Testis (tissue), 3 donors: ENCODE results near the gene KIF27. TPM values are rescaled to one million over a fixed set of nuclear protein-coding genes. Genes with fewer than 3 reads are reported as not detected.

Experiments used
- DNase-seq: peaks from one replicate; pipeline ENCODE4 v3.0.0-alpha.2; 2019
- H3K27ac ChIP-seq, 2 donors: fragments of 200-600 bp; sonication (generic); one replicate each; pipeline ENCODE4 v1.5.1; 2019
- H3K27me3 ChIP-seq: fragments of 200-600 bp; sonication (generic); one replicate; pipeline ENCODE4 v1.5.1; 2019
- H3K36me3 ChIP-seq: fragments of 200-600 bp; sonication (generic); one replicate; pipeline ENCODE4 v1.5.1; 2017; ENCODE audit warnings: low read depth; ENCODE audit errors: missing control alignments
- H3K4me1 ChIP-seq: fragments of 200-600 bp; sonication (generic); one replicate; pipeline ENCODE4 v1.5.1; 2019
- H3K4me3 ChIP-seq, 2 donors: fragments of 200-600 bp; sonication (generic); one replicate each; pipeline ENCODE4 v1.5.1; 2017 to 2019
- H3K9me3 ChIP-seq: fragments of 200-600 bp; sonication (generic); one replicate; pipeline ENCODE4 v1.5.1; 2017
- POLR2A ChIP-seq: fragments of 450-650 bp; IDR thresholded peaks from one replicate; pipeline ENCODE4 v1.6.1; 2017; ENCODE audit warnings: antibody characterized with exemption, mild to moderate bottlenecking, moderate library complexity
- WGBS, 2 donors: methylation state at CpG; one replicate each; pipeline ENCODE4 v1.1.5; 2018; 5-methylcytosine and 5-hydroxymethylcytosine counted together
- intact Hi-C: fragments of 100-400 bp; cut with DNase I; formaldehyde crosslinking; loops from one replicate; pipeline ENCODE4 v1.15.1; 2023; ENCODE audit warnings: low total_unique reads
- polyA plus RNA-seq: library from polyadenylated mRNA; stranded (reverse); fragments of 350-450 nt; fragmentation: Illumina TruSeq; extraction: RNeasy Lipid Tissue Mini Kit (QIAGEN cat#74804); gene quantifications from one replicate; pipeline ENCODE4 v1.2.3, GENCODE V29; 2014; ENCODE audit warnings: low read depth, low replicate concordance; ENCODE audit not compliant: insufficient read depth
- total RNA-seq, 2 donors: library from RNA; depleted of rRNA; stranded (reverse); fragments of >200 nt; gene quantifications; one replicate each; pipeline ENCODE4 v1.2.3, GENCODE V29; 2016
- TF ChIP-seq, protein P1 (sequence below), 3 experiments: fragments of 450-650 bp in 2 of 3; fragments of 200-600 bp in 1 of 3; sonication (generic) in 1 of 3; IDR thresholded peaks; one replicate each; pipeline ENCODE4 v1.5.1; 2016 to 2019; ENCODE audit warnings: antibody characterized with exemption in 3 of 3, mild to moderate bottlenecking in 2 of 3, moderate library complexity in 1 of 3

Gene KIF27
- total and polyA plus RNA-seq, 3 donors from 2014 or later = 16.1 to 29.4 (median 22.5) TPM

DNA sequence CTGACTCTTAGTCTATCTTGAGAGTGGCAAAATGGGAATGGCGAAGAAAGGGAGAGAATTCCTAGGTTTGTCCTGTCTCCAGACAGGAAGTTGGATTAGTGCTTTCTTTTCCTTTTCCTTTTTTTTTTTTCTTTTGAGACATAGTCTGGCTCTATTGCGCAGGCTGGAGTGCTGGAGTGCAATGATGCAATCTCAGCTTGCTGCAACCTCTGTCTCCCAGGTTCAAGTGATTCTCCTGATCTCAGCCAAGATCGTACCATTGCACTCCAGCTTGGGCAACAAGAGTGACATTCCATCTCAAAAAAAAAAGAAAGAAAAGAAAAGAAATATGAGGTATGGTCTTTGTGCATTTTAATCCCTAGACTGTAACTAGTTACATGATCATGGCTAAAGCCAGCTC, 12.6 kb upstream of the KIF27 start:
- Histone ChIP-seq H3K36me3 (no peaks in the 10 kb centered on the region), H3K4me3 (no peak overlapping the region), H3K9me3 (no peaks in the 10 kb centered on the region), H3K27ac (no peak overlapping the region), H3K27me3 (no peaks in the 10 kb centered on the region), H3K4me1 (peaks cover 4% of the 10 kb centered on the region)
- TF ChIP-seq, protein P1, sequence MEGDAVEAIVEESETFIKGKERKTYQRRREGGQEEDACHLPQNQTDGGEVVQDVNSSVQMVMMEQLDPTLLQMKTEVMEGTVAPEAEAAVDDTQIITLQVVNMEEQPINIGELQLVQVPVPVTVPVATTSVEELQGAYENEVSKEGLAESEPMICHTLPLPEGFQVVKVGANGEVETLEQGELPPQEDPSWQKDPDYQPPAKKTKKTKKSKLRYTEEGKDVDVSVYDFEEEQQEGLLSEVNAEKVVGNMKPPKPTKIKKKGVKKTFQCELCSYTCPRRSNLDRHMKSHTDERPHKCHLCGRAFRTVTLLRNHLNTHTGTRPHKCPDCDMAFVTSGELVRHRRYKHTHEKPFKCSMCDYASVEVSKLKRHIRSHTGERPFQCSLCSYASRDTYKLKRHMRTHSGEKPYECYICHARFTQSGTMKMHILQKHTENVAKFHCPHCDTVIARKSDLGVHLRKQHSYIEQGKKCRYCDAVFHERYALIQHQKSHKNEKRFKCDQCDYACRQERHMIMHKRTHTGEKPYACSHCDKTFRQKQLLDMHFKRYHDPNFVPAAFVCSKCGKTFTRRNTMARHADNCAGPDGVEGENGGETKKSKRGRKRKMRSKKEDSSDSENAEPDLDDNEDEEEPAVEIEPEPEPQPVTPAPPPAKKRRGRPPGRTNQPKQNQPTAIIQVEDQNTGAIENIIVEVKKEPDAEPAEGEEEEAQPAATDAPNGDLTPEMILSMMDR (IDR thresholded peaks at IDR 0.05) = no peak
- intact Hi-C loops = no loop called here
- no peak for DNase-seq
- WGBS, 2 donors = 91 to 96% methylated on average over 3 of the region's 3 CpGs

DNA sequence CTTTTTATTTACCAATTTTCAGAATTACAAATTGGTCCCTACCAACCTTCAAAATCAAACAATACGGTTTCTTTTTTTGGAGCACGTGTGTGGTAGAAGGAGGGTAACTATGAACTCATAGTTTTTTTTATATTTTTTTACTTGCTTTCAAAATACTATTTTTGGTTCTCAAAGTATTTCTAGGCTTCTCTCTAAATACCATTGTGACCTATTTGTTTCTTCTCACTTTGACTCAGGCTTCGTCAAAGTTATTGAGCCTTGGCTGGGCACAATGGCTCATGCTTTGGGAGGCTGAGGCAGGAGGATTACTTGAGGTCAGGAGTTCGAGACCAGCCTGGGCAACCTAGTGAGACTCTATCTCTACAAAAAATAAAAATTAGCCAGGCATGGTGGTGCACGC, 11.6 kb upstream of the KIF27 start:
- no peak for TF ChIP-seq POLR2A
- TF ChIP-seq, protein P1 (IDR thresholded peaks at IDR 0.05) = no peak
- no peak for DNase-seq
- 86 to 92% methylated on average over 5 of the region's 5 CpGs for WGBS, 2 donors
- H3K9me3 ChIP-seq = no peaks in the 10 kb centered on the region
- H3K4me1 ChIP-seq = peaks cover 4% of the 10 kb centered on the region
- no peaks in the 10 kb centered on the region for H3K36me3 ChIP-seq
- H3K4me3 ChIP-seq = no peak overlapping the region
- no peak overlapping the region for H3K27ac ChIP-seq
- intact Hi-C loops = no loop called here
- no peaks in the 10 kb centered on the region for H3K27me3 ChIP-seq

DNA sequence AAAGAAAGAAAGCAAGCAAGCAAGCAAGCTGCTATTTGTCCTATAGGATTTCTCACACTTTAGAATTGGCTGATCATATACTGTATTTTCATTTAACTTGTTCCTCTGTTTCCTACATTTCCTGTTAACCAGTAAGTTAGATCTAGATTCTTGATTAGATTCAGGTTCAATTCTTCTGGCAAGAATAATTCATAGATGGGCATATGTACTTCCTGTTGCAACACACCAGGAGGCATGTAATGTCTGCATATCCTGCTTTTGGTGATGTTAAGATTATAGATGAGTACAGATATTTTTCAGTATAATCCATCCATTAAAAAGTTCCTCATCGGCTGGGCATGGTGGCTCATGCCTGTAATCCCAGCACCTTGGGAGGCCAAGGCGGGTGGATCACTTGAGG, 10.8 kb upstream of the KIF27 start:
- DNase-seq = no peak
- Histone ChIP-seq H3K4me1 (no peaks in the 10 kb centered on the region), H3K4me3 (no peak overlapping the region), H3K27me3 (no peaks in the 10 kb centered on the region), H3K27ac (no peak overlapping the region), H3K36me3 (no peaks in the 10 kb centered on the region), H3K9me3 (no peaks in the 10 kb centered on the region)
- TF ChIP-seq, protein P1 (IDR thresholded peaks at IDR 0.05) = no peak
- no peak for TF ChIP-seq POLR2A
- intact Hi-C loops = no loop called here
- 80 to 86% methylated on average over 2 of the region's 2 CpGs for WGBS, 2 donors

- intact Hi-C loops = no loop called here
- Histone ChIP-seq H3K4me3 (no peak overlapping the region), H3K36me3 (no peaks in the 10 kb centered on the region), H3K27ac (no peak overlapping the region), H3K9me3 (no peaks in the 10 kb centered on the region), H3K27me3 (no peaks in the 10 kb centered on the region), H3K4me1 (no peaks in the 10 kb centered on the region)
- TF ChIP-seq POLR2A = no peak
- no peak for DNase-seq
- 91 to 92% methylated on average over 5 of the region's 5 CpGs for WGBS, 2 donors
These were observed 9.6 kb upstream of the KIF27 start for GRCh38 chr9:83930881-83931280.

GRCh38 chr9:83927591-83927990, 6.4 kb upstream of the KIF27 start:
- WGBS, 2 donors = 93 to 100% methylated on average over 1 of the region's 1 CpG
- Histone ChIP-seq H3K4me3 (no peak overlapping the region), H3K9me3 (no peaks in the 10 kb centered on the region), H3K4me1 (no peaks in the 10 kb centered on the region), H3K36me3 (no peaks in the 10 kb centered on the region), H3K27ac (no peak overlapping the region), H3K27me3 (no peaks in the 10 kb centered on the region)
- TF ChIP-seq POLR2A = no peak
- TF ChIP-seq, protein P1 (IDR thresholded peaks at IDR 0.05) = no peak
- DNase-seq = no peak
- intact Hi-C loops = no loop called here
